GM12874 (cell line): ENCODE results near the gene REEP2.

ENCODE experiments used
- TF ChIP-seq, protein P1 (sequence below): IDR thresholded peaks from 2 replicates; pipeline ENCODE4 v1.5.1; 2011; ENCODE audit warnings: low read depth, mild to moderate bottlenecking, control low read depth, low read length, moderate library complexity; ENCODE audit not compliant: insufficient read depth

The REEP2 gene

DNA sequence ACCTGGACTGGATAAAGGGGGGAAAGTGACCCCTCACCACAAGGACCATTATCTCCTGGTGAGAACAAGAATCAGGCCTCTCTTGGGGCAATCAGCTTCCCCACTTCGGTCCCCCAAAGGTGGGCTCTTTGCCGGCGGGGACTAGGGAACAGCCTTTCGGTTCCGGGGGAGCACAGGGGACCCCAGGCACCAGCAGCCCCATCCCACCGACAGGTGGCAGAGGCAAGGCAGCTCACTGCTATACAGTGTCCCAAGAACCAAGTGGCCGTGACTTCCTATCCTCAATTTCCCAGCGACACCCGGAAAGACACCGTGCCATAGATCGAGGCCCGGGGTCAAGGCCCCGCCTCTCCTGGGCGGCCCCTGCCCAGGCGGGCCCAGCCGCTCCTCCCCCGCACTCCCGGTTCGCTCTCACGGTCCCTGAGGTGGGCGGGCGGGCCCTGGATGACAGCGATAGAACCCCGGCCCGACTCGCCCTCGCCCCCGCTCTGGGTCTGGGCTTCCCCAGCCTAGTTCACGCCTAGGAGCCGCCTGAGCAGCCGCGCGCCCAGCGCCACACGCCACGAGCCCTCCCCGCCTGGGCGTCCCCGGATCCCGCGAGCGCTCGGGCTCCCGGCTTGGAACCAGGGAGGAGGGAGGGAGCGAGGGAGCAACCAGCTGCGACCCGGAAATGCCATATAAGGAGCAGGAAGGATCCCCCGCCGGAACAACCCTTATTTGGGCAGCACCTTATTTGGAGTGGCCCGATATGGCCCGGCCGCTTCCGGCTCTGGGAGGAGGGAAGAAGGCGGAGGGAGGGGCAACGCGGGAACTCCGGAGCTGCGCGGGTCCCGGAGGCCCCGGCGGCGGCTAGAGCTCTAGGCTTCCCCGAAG lies 25.8 kb downstream of the REEP2 start:
- TF ChIP-seq, protein P1, sequence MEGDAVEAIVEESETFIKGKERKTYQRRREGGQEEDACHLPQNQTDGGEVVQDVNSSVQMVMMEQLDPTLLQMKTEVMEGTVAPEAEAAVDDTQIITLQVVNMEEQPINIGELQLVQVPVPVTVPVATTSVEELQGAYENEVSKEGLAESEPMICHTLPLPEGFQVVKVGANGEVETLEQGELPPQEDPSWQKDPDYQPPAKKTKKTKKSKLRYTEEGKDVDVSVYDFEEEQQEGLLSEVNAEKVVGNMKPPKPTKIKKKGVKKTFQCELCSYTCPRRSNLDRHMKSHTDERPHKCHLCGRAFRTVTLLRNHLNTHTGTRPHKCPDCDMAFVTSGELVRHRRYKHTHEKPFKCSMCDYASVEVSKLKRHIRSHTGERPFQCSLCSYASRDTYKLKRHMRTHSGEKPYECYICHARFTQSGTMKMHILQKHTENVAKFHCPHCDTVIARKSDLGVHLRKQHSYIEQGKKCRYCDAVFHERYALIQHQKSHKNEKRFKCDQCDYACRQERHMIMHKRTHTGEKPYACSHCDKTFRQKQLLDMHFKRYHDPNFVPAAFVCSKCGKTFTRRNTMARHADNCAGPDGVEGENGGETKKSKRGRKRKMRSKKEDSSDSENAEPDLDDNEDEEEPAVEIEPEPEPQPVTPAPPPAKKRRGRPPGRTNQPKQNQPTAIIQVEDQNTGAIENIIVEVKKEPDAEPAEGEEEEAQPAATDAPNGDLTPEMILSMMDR = no peak

DNA sequence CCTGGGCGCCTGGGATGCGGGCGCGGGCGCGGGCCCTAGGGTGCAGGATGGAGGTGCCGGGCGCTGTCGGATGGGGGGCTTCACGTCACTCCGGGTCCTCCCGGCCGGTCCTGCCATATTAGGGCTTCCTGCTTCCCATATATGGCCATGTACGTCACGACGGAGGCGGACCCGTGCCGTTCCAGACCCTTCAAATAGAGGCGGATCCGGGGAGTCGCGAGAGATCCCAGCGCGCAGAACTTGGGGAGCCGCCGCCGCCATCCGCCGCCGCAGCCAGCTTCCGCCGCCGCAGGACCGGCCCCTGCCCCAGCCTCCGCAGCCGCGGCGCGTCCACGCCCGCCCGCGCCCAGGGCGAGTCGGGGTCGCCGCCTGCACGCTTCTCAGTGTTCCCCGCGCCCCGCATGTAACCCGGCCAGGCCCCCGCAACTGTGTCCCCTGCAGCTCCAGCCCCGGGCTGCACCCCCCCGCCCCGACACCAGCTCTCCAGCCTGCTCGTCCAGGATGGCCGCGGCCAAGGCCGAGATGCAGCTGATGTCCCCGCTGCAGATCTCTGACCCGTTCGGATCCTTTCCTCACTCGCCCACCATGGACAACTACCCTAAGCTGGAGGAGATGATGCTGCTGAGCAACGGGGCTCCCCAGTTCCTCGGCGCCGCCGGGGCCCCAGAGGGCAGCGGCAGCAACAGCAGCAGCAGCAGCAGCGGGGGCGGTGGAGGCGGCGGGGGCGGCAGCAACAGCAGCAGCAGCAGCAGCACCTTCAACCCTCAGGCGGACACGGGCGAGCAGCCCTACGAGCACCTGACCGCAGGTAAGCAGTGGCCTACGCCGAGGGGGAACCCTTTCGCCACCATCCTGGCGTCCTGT lies 26.6 kb downstream of the REEP2 start, which contains the start of gene EGR1:
TSS of gene EGR1 (plus strand) at position 219 of the 864 bp plus-strand sequence. CDS start at position 502, 283 bp downstream.
- TF ChIP-seq, protein P1 = no peak

DNA sequence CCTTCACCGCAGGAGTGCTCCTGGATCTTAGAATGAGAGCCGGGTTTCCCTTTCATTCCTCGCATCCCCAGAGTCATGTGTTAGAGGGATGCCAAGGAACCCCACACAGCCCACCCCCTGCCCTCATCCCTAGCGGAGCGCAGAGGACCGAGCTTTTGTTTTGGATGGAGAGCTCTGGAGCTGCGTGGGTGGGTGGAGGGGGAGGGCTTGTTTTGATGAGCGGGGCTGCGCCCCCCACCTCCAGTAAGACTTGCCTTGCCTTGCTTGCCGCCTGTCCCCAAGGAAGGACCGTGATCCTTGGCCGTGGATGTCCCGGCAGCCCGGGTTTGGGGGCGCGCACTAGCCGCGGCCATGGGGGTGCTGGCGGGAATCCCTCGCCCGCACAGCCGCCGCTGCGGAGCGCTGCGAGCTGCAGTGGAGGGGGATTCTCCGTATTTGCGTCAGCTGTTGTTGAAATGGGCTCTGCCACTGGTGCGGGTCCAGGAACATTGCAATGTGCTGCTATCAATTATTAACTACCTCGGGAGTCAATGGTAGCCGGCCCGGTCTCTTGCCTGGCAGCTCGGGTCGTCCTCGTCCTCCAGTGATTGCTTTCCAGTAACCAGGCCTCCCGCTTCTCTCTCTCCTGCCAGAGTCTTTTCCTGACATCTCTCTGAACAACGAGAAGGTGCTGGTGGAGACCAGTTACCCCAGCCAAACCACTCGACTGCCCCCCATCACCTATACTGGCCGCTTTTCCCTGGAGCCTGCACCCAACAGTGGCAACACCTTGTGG lies 27.5 kb downstream of the REEP2 start:
- TF ChIP-seq, protein P1 = no peak

DNA sequence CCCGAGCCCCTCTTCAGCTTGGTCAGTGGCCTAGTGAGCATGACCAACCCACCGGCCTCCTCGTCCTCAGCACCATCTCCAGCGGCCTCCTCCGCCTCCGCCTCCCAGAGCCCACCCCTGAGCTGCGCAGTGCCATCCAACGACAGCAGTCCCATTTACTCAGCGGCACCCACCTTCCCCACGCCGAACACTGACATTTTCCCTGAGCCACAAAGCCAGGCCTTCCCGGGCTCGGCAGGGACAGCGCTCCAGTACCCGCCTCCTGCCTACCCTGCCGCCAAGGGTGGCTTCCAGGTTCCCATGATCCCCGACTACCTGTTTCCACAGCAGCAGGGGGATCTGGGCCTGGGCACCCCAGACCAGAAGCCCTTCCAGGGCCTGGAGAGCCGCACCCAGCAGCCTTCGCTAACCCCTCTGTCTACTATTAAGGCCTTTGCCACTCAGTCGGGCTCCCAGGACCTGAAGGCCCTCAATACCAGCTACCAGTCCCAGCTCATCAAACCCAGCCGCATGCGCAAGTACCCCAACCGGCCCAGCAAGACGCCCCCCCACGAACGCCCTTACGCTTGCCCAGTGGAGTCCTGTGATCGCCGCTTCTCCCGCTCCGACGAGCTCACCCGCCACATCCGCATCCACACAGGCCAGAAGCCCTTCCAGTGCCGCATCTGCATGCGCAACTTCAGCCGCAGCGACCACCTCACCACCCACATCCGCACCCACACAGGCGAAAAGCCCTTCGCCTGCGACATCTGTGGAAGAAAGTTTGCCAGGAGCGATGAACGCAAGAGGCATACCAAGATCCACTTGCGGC lies 28.2 kb downstream of the REEP2 start:
- TF ChIP-seq, protein P1 = no peak

DNA sequence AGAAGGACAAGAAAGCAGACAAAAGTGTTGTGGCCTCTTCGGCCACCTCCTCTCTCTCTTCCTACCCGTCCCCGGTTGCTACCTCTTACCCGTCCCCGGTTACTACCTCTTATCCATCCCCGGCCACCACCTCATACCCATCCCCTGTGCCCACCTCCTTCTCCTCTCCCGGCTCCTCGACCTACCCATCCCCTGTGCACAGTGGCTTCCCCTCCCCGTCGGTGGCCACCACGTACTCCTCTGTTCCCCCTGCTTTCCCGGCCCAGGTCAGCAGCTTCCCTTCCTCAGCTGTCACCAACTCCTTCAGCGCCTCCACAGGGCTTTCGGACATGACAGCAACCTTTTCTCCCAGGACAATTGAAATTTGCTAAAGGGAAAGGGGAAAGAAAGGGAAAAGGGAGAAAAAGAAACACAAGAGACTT lies 28.9 kb downstream of the REEP2 start:
- TF ChIP-seq, protein P1 = no peak

DNA sequence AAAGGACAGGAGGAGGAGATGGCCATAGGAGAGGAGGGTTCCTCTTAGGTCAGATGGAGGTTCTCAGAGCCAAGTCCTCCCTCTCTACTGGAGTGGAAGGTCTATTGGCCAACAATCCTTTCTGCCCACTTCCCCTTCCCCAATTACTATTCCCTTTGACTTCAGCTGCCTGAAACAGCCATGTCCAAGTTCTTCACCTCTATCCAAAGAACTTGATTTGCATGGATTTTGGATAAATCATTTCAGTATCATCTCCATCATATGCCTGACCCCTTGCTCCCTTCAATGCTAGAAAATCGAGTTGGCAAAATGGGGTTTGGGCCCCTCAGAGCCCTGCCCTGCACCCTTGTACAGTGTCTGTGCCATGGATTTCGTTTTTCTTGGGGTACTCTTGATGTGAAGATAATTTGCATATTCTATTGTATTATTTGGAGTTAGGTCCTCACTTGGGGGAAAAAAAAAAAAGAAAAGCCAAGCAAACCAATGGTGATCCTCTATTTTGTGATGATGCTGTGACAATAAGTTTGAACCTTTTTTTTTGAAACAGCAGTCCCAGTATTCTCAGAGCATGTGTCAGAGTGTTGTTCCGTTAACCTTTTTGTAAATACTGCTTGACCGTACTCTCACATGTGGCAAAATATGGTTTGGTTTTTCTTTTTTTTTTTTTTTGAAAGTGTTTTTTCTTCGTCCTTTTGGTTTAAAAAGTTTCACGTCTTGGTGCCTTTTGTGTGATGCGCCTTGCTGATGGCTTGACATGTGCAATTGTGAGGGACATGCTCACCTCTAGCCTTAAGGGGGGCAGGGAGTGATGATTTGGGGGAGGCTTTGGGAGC lies 29.5 kb downstream of the REEP2 start:
- TF ChIP-seq, protein P1 = no peak
